Subcutaneous adipose tissue (tissue), 4 donors: ENCODE data around the gene CACNA2D2. TPM values are rescaled to one million over a fixed set of nuclear protein-coding genes. Genes with fewer than 3 reads are reported as not detected.

ENCODE experiments used
- CTCF ChIP-seq: fragments of 450-650 bp; IDR thresholded peaks from one replicate; pipeline ENCODE4 v1.5.1; 2016; ENCODE audit warnings: low read depth, mild to moderate bottlenecking, control low read depth, antibody characterized with exemption, moderate library complexity
- total RNA-seq, 4 donors: library from RNA; depleted of rRNA; stranded (reverse); fragments of >200 nt; gene quantifications; one replicate each; pipeline ENCODE4 v1.1.0, GENCODE V29; 2016

CACNA2D2 gene
- total RNA-seq, 4 donors from 2014 or later: 0.65 to 1.7 (median 0.66) TPM; not detected in 1

GRCh38 chr3:50334339-50335075 is 168.9 kb downstream of the CACNA2D2 start:
- TF ChIP-seq CTCF: no peak

GRCh38 chr3:50333744-50334328 is 169.6 kb downstream of the CACNA2D2 start:
- no peak for TF ChIP-seq CTCF

GRCh38 chr3:50331364-50331907 is 172.0 kb downstream of the CACNA2D2 start:
- no peak for TF ChIP-seq CTCF

- no peak for TF ChIP-seq CTCF
Measured at GRCh38 chr3:50330330-50330729, 173.1 kb downstream of the CACNA2D2 start.

GRCh38 chr3:50327943-50328691 is 175.3 kb downstream of the CACNA2D2 start, which contains the start of gene TUSC2:
TUSC2 (minus strand) TSS chr3:50328223; CDS start chr3:50328099, 124 bp downstream.
- no peak for TF ChIP-seq CTCF

- TF ChIP-seq CTCF: no peak
Measured at GRCh38 chr3:50327129-50327528, 176.3 kb downstream of the CACNA2D2 start.

GRCh38 chr3:50326182-50326541 is 177.3 kb downstream of the CACNA2D2 start:
- TF ChIP-seq CTCF: no peak
